Measurements from ENCODE around the gene ADAMTS15.

DNA sequence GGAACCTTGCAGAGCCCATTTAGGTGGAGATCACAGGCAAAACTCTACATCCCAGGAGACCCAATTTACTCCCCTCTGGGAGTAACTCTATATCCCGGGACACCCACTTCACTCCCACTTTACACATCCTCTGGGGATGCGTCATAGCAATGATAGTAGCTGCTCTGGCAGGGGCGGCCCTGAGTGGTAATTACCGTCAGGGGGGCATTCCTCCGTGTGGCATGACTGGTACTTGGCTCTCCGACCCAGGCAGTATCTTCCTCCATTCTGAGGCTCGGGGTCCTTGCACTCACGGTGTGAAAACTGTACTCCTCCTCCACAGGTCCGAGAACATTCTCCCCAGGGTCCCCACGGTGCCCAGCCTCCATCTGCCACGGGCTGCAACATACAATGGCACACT lies 37.2 kb upstream of the ADAMTS15 start:
- no peak for TF ChIP-seq RFX5 (IDR thresholded peaks at IDR 0.05; ENCODE audit: low read depth, low read length)
- TF ChIP-seq, protein P1, sequence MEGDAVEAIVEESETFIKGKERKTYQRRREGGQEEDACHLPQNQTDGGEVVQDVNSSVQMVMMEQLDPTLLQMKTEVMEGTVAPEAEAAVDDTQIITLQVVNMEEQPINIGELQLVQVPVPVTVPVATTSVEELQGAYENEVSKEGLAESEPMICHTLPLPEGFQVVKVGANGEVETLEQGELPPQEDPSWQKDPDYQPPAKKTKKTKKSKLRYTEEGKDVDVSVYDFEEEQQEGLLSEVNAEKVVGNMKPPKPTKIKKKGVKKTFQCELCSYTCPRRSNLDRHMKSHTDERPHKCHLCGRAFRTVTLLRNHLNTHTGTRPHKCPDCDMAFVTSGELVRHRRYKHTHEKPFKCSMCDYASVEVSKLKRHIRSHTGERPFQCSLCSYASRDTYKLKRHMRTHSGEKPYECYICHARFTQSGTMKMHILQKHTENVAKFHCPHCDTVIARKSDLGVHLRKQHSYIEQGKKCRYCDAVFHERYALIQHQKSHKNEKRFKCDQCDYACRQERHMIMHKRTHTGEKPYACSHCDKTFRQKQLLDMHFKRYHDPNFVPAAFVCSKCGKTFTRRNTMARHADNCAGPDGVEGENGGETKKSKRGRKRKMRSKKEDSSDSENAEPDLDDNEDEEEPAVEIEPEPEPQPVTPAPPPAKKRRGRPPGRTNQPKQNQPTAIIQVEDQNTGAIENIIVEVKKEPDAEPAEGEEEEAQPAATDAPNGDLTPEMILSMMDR (conservative IDR thresholded peaks at IDR 0.05; ENCODE audit: low read depth, low read length), result no peak
- TF ChIP-seq POLR2A (IDR thresholded peaks at IDR 0.05; ENCODE audit: low read depth, low read length), result no peak
- no peak for TF ChIP-seq MXI1 (IDR thresholded peaks at IDR 0.05; ENCODE audit: borderline replicate concordance, low read depth, low read length)
- TF ChIP-seq, protein P2, sequence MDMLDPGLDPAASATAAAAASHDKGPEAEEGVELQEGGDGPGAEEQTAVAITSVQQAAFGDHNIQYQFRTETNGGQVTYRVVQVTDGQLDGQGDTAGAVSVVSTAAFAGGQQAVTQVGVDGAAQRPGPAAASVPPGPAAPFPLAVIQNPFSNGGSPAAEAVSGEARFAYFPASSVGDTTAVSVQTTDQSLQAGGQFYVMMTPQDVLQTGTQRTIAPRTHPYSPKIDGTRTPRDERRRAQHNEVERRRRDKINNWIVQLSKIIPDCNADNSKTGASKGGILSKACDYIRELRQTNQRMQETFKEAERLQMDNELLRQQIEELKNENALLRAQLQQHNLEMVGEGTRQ (IDR thresholded peaks at IDR 0.05; ENCODE audit: low read depth, low read length), result no peak
- TF ChIP-seq BHLHE40 (IDR thresholded peaks at IDR 0.05; ENCODE audit: low read depth, low read length), result no peak
- TF ChIP-seq, protein P3, sequence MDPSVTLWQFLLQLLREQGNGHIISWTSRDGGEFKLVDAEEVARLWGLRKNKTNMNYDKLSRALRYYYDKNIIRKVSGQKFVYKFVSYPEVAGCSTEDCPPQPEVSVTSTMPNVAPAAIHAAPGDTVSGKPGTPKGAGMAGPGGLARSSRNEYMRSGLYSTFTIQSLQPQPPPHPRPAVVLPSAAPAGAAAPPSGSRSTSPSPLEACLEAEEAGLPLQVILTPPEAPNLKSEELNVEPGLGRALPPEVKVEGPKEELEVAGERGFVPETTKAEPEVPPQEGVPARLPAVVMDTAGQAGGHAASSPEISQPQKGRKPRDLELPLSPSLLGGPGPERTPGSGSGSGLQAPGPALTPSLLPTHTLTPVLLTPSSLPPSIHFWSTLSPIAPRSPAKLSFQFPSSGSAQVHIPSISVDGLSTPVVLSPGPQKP (IDR thresholded peaks at IDR 0.05; ENCODE audit: borderline replicate concordance, low read depth, low read length), result no peak
- TF ChIP-seq SMC3 (IDR thresholded peaks at IDR 0.05; ENCODE audit: low read depth, low read length), result no peak

Measured in IMR-90 (cell line).